Ovary (tissue), 9 donors: ENCODE data around the gene SIDT1. TPM values are rescaled to one million over a fixed set of nuclear protein-coding genes. Genes with fewer than 3 reads are reported as not detected.

ENCODE experiments used
- DNase-seq, 5 donors: peaks; one replicate each; pipeline ENCODE4 v3.0.0-alpha.2; 2019 to 2020
- H3K27ac ChIP-seq, 2 donors: fragments of 200-600 bp; one replicate each; pipeline versions ENCODE4 v1.5.1 to v1.8.0; 2019 to 2022
- H3K27me3 ChIP-seq: fragments of 200-600 bp; one replicate; pipeline ENCODE4 v1.8.0; 2022
- H3K36me3 ChIP-seq: fragments of 200-600 bp; sonication (generic); one replicate; pipeline ENCODE4 v1.5.1; 2019
- H3K4me1 ChIP-seq: one replicate; pipeline ENCODE4 v1.8.1; 2013; ENCODE audit warnings: mild to moderate bottlenecking, moderate library complexity; ENCODE audit not compliant: insufficient read depth
- H3K4me3 ChIP-seq: fragments of 200-600 bp; sonication (generic); one replicate; pipeline ENCODE4 v1.5.1; 2017
- H3K9me3 ChIP-seq, 2 donors: fragments of 200-600 bp in 1 of 2; sonication (generic) in 1 of 2; one replicate each; pipeline versions ENCODE4 v1.5.1 to v1.8.1; 2013 to 2019; ENCODE audit warnings: mild to moderate bottlenecking in 1 of 2, moderate library complexity in 1 of 2
- EP300 ChIP-seq: sonication (generic); formaldehyde crosslinking; IDR thresholded peaks from one replicate; pipeline ENCODE4 v1.6.1; 2017; ENCODE audit warnings: antibody characterized with exemption
- POLR2A ChIP-seq: fragments of 450-650 bp; IDR thresholded peaks from one replicate; pipeline ENCODE4 v1.6.1; 2017; ENCODE audit warnings: antibody characterized with exemption, mild to moderate bottlenecking, moderate library complexity
- WGBS, 3 donors: extraction: QIAGEN DNeasy Blood & Tissue Kit in 1 of 3; methylation state at CpG; one replicate each; pipeline versions ENCODE4 v1.1.5 to v1.1.7; 2013 to 2017; 5-methylcytosine and 5-hydroxymethylcytosine counted together
- intact Hi-C, 4 donors: fragments of 100-400 bp; cut with DNase I; formaldehyde crosslinking; loops; one replicate each; pipeline versions ENCODE4 v1.11.0 to v1.15.1; 2022 to 2023
- polyA plus RNA-seq, 2 donors: library from polyadenylated mRNA; stranded (reverse); fragments of 200-250 nt in 1 of 2; fragments of 350-450 nt in 1 of 2; fragmentation: Illumina TruSeq in 1 of 2; extraction: RNeasy Lipid Tissue Mini Kit (QIAGEN cat#74804) in 1 of 2; gene quantifications; one replicate each; pipeline ENCODE4 v1.2.3, GENCODE V29; 2013 to 2014
- total RNA-seq, 7 donors: library from RNA; depleted of rRNA in 2 of 7; stranded (reverse); fragments of >200 nt in 2 of 7; fragmentation: NEBNext Ultra II Directional in 3 of 7; extraction: Animal tissue kit (Norgen Biotek cat#: 25700) in 3 of 7; gene quantifications; one replicate each; pipeline versions ENCODE4 v1.1.0 to v1.2.4, GENCODE V29; 2016 to 2023
- TF ChIP-seq, protein P1 (sequence below), 3 donors: fragments of 450-650 bp in 2 of 3; fragments of 200-600 bp in 1 of 3; IDR thresholded peaks; one replicate each; pipeline versions ENCODE4 v1.5.1 to v1.8.0; 2016 to 2022; ENCODE audit warnings: antibody characterized with exemption in 3 of 3, mild to moderate bottlenecking in 1 of 3
- donor health status: DM: no; HTN: no; CAD: no; lungs with moderate emphysema.
- donor health status: DM: no; HTN: no; CAD: no.
- donor health status: Bipolar disorder and iron deficiency.
- donor health status: DM: yes; HTN: yes; CAD: no.
- donor health status: DM: no; HTN: no; CAD: no.
- donor health status: DM: yes; HTN: yes; CAD: no.

SIDT1 gene
- total and polyA plus RNA-seq, 9 donors, result 0.34 to 12.3 (median 1.1) TPM

DNA sequence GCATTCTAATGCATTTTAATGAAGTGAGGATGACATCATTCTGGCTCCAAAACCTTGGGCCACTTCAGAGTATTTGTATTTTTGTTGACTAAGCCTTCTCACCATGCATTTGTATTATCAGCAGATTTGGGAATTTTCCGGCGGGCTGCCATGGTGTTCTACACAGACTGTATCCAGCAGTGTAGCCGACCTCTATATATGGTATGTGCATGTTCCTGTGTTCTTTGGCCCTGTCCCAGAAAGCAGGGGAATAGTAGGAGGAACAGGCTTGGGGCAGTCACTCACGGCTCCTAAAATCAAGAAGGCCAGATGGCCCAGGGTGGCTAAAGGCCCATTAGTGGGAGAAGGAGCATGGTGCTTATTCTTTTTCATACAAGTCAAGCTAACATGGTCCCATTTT lies 83.6 kb downstream of the SIDT1 start:
- no peaks in the 10 kb centered on the region for H3K36me3 ChIP-seq
- H3K9me3 ChIP-seq, result no peaks in the 10 kb centered on the region
- H3K4me1 ChIP-seq, result no peaks in the 10 kb centered on the region
- no peak overlapping the region for H3K4me3 ChIP-seq
- TF ChIP-seq EP300, result no peak
- no peak for DNase-seq
- 62 to 72% (median 72%) methylated on average over 4 of the region's 4 CpGs for WGBS, 3 donors
- intact Hi-C loops, result no loop called here
- no peak overlapping the region for H3K27ac ChIP-seq
- H3K27me3 ChIP-seq, result no peaks in the 10 kb centered on the region

DNA sequence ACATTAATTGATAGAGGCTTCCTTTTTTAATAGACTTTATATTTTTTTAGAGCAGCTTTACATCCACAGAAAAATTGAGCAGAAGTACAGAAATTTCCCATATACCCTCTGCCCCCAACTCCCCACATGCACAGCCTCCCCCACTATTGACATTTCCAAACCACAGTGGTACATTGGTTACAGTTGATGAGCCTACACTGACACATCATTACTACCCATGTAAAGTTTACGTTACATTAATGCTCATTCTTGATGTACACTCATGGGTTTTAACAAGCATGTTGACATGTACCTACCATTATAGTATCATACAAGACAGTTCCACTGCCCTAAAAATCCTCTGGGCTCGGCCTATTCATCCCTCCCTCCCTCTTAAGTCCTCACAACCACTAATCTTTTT lies 85.4 kb downstream of the SIDT1 start:
- Histone ChIP-seq H3K27me3 (no peaks in the 10 kb centered on the region), H3K36me3 (no peaks in the 10 kb centered on the region), H3K4me1 (no peaks in the 10 kb centered on the region), H3K27ac (no peak overlapping the region), H3K9me3 (no peaks in the 10 kb centered on the region), H3K4me3 (no peak overlapping the region)
- intact Hi-C loops, result no loop called here
- DNase-seq, result no peak
- TF ChIP-seq POLR2A (no peak), EP300 (no peak)
- TF ChIP-seq, protein P1, sequence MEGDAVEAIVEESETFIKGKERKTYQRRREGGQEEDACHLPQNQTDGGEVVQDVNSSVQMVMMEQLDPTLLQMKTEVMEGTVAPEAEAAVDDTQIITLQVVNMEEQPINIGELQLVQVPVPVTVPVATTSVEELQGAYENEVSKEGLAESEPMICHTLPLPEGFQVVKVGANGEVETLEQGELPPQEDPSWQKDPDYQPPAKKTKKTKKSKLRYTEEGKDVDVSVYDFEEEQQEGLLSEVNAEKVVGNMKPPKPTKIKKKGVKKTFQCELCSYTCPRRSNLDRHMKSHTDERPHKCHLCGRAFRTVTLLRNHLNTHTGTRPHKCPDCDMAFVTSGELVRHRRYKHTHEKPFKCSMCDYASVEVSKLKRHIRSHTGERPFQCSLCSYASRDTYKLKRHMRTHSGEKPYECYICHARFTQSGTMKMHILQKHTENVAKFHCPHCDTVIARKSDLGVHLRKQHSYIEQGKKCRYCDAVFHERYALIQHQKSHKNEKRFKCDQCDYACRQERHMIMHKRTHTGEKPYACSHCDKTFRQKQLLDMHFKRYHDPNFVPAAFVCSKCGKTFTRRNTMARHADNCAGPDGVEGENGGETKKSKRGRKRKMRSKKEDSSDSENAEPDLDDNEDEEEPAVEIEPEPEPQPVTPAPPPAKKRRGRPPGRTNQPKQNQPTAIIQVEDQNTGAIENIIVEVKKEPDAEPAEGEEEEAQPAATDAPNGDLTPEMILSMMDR (IDR thresholded peaks at IDR 0.05), result no peak
- 85 to 95% (median 93%) methylated on average over 2 of the region's 2 CpGs for WGBS, 3 donors

DNA sequence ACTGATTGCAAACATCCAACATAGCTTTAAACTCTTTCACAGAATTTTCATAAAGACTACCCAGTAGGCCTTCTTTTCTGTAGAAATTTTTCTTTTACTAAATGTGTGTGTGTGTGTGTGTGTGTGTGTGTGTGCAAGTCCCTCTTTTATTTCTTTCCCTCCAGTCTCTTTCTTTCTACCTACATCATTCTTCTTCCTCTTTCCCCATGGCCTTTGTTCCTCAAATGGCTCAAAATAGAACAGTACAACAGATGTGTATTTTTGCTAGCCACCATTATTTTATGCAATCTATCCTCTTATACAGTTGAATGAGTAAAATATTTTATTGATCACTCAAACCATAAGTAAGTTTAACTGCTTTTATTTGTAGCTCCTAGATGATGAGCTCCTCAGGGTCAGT lies 87.7 kb downstream of the SIDT1 start:
- Histone ChIP-seq H3K27ac (no peak overlapping the region), H3K9me3 (no peaks in the 10 kb centered on the region), H3K36me3 (no peaks in the 10 kb centered on the region), H3K27me3 (no peaks in the 10 kb centered on the region), H3K4me1 (no peaks in the 10 kb centered on the region), H3K4me3 (no peak overlapping the region)
- DNase-seq, result no peak
- TF ChIP-seq EP300 (no peak), POLR2A (no peak)
- TF ChIP-seq, protein P1 (IDR thresholded peaks at IDR 0.05), result no peak
- intact Hi-C loops, result loop anchor here in 1 of 4 donors (10.0 kb wide), 1 partner anchor 105 kb away; the partner anchor contains the start of gene SPICE1

DNA sequence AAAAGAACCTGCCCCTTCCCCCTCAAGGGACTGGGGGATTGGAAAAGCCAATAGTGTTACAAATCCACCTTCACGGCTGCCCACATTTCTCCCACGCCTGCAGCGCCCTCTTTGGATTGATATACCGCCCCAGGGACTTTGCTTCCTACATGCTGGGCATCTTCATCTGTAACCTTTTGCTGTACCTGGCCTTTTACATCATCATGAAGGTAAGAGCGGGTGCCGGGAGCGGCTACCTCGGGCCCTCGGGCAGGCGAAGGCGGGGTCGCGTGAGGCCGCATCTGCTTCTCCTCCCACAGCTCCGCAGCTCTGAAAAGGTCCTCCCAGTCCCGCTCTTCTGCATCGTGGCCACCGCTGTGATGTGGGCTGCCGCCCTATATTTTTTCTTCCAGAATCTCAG lies 91.0 kb downstream of the SIDT1 start:
- 8 to 24% (median 14%) methylated on average over 19 of the region's 19 CpGs for WGBS, 3 donors
- Histone ChIP-seq H3K27me3 (no peaks in the 10 kb centered on the region), H3K4me3 (no peak overlapping the region), H3K36me3 (no peaks in the 10 kb centered on the region), H3K27ac (no peak overlapping the region), H3K9me3 (no peaks in the 10 kb centered on the region), H3K4me1 (no peaks in the 10 kb centered on the region)
- intact Hi-C loops, result loop anchor here in 1 of 4 donors (10.0 kb wide), 1 partner anchor 109 kb away; the partner anchor contains the start of gene SPICE1
- no peak for TF ChIP-seq POLR2A
- TF ChIP-seq, protein P1 (IDR thresholded peaks at IDR 0.05), result no peak
- peak in 1 of 5 donors; percentile 20 for DNase-seq

DNA sequence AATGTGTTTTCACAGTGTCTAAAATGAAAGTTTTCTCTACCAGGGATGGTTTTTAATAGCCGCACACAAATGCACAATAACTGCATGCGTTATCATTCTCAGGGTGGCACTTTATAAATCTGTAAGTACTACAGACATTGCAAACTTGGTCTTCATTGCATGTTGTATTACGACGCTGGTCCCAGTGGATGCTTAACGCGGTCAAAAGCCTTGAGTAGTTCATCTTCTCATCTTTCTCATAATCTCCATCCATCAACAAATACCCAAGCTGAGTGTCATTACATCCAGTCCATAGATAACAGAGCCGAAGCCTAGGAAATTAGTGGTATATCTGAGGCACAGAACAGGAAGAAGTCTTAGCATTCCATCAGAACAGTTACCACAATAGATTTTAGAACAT lies 91.5 kb downstream of the SIDT1 start:
- 70 to 77% (median 72%) methylated on average over 7 of the region's 7 CpGs for WGBS, 3 donors
- TF ChIP-seq EP300 (no peak), POLR2A (no peak)
- TF ChIP-seq, protein P1 (IDR thresholded peaks at IDR 0.05), result no peak
- Histone ChIP-seq H3K36me3 (no peaks in the 10 kb centered on the region), H3K27ac (no peak overlapping the region), H3K9me3 (no peaks in the 10 kb centered on the region), H3K4me1 (no peaks in the 10 kb centered on the region), H3K4me3 (no peak overlapping the region), H3K27me3 (no peaks in the 10 kb centered on the region)
- intact Hi-C loops, result loop anchor here in 1 of 4 donors (10.0 kb wide), 1 partner anchor 109 kb away; the partner anchor contains the start of gene SPICE1
- no peak for DNase-seq
